Endodermal cell (in vitro differentiated cells): Measurements from ENCODE around the gene YPEL5. TPM values are rescaled to one million over a fixed set of nuclear protein-coding genes. Genes with fewer than 3 reads are reported as not detected.
A peak's percentile ranks its signal among the peaks of the same experiment; 100 is the strongest.

ENCODE experiments used
- DNase-seq: peaks from one replicate; pipeline ENCODE4 v3.0.0-alpha.2; 2017
- H3K27ac ChIP-seq: 2 replicates; pipeline ENCODE4 v1.5.1; 2013; ENCODE audit warnings: mild to moderate bottlenecking, low read depth, low read length, moderate library complexity
- H3K27me3 ChIP-seq: 2 replicates; pipeline ENCODE4 v1.6.1; 2013; ENCODE audit warnings: mild to moderate bottlenecking, low read length, moderate library complexity; ENCODE audit not compliant: insufficient read depth, control insufficient read depth, poor library complexity, severe bottlenecking
- H3K36me3 ChIP-seq: 2 replicates; pipeline ENCODE4 v1.7.0; 2013; ENCODE audit warnings: mild to moderate bottlenecking, low read length, moderate library complexity; ENCODE audit not compliant: control insufficient read depth, insufficient read depth
- H3K4me1 ChIP-seq: one replicate; pipeline ENCODE4 v1.7.0; 2013; ENCODE audit warnings: low read length; ENCODE audit not compliant: control insufficient read depth, insufficient read depth
- H3K4me3 ChIP-seq: 2 replicates; pipeline ENCODE4 v1.5.1; 2013; ENCODE audit warnings: mild to moderate bottlenecking, low read length, moderate library complexity
- H3K9ac ChIP-seq: 2 replicates; pipeline ENCODE4 v1.6.1; 2013; ENCODE audit warnings: mild to moderate bottlenecking, low read length, moderate library complexity; ENCODE audit not compliant: poor library complexity, severe bottlenecking; ENCODE audit errors: extremely low read depth
- H3K9me3 ChIP-seq: 2 replicates; pipeline ENCODE4 v1.6.1; 2013; ENCODE audit warnings: mild to moderate bottlenecking, low read length, moderate library complexity; ENCODE audit not compliant: control insufficient read depth
- H3K27ac Mint-ChIP-seq: 2 replicates; pipeline ENCODE4 v1.8.0; 2020; ENCODE audit warnings: mixed read lengths
- H3K27me3 Mint-ChIP-seq: 2 replicates; pipeline ENCODE4 v1.8.0; 2021; ENCODE audit warnings: mild to moderate bottlenecking, mixed read lengths; ENCODE audit not compliant: insufficient read depth
- H3K36me3 Mint-ChIP-seq: 2 replicates; pipeline ENCODE4 v1.8.0; 2020; ENCODE audit warnings: low read depth, mixed read lengths
- H3K4me1 Mint-ChIP-seq: 2 replicates; pipeline ENCODE4 v1.8.0; 2020; ENCODE audit warnings: mixed read lengths
- H3K4me3 Mint-ChIP-seq: 2 replicates; pipeline ENCODE4 v1.8.0; 2020; ENCODE audit warnings: mild to moderate bottlenecking, moderate library complexity, mixed read lengths
- H3K9me3 Mint-ChIP-seq: 2 replicates; pipeline ENCODE4 v1.8.0; 2020; ENCODE audit warnings: mild to moderate bottlenecking, mixed read lengths
- WGBS, 2 experiments: methylation state at CpG; one replicate each; pipeline versions ENCODE4 v1.1.5 to v1.1.7; 2013; ENCODE audit warnings: missing lambda C conversion rate in 2 of 2, mixed read lengths in 1 of 2; ENCODE audit not compliant: insufficient coverage in 1 of 2, insufficient read length in 1 of 2; 5-methylcytosine and 5-hydroxymethylcytosine counted together
- total RNA-seq, 2 donors: library from RNA; stranded (reverse); fragmentation: NEBNext Ultra II Directional in 1 of 2; extraction: Animal tissue kit (Norgen Biotek cat#: 25700) in 1 of 2; gene quantifications; 2 replicates in 1 of 2; 3 replicates in 1 of 2; pipeline ENCODE4 v1.2.1, GENCODE V29; 2021
- TF ChIP-seq, protein P1 (sequence below): fragments of 200-600 bp; sonication (generic); conservative IDR thresholded peaks from 2 replicates; pipeline ENCODE4 v1.5.0; 2021; ENCODE audit warnings: antibody characterized with exemption, mild to moderate bottlenecking

Gene YPEL5
- total RNA-seq, 2 donors from 2014 or later, result 80.1 to 97.2 TPM

DNA sequence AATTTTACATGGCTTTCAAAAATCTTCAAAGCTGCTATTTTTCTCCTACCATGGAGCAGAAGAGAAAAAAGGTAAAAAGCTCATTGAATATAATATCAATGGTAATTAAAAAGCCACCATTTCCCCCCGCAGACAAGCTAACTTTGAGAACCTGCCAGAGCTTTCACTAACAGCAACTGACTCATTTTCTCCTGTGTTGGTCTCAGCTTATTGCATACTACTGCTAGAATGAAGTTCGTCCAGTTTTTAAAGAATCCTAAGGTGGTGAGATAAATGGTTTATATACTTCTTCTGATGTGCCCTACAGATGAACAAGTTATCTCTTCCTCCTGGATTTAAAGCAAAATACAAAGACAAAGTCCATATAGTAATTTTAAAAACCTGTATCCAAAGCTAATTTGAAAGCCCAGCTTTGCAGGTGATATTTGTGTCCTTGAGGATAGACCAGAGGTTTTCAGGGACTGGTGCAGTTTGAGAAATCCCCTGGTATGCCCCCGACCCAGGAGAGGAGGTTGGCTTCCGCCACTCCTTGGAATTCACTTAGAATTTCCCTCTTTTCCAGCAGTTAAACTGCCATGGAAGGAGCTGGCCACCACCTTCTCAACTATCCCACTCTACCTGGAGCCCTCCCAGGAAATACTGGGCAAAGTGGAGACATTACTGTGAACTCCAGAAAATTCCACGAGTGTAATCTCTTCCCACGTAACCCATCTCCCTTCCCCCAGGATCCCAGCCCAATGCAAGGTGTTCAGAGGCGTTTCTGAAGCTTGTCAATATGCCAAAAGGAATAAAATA, 17.5 kb downstream of the YPEL5 start:
- H3K4me3 Mint-ChIP-seq, result no peak overlapping the region

DNA sequence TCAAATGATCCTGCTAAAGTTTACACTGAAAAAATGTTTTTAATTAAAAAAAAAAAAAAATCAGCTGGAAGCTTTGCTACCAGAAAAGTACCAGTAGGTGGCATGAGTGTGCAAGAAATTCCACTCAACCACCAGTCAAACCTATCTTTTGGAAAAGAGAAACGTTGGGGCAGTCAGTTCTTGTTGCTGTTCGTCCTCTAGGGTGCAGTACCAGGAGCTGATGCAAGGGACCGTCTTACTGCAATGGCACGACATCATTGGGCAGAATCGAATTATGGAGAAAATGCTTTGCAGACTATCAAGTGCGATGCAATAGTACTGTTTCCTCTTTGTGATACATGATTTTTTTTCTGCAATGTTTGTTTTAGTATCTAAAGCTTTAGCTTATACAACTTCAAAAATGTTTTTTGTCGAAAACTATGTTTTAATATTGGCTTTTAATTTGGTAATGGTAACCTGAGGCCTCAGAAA, 18.3 kb downstream of the YPEL5 start:
- Mint-ChIP-seq H3K27ac (no peak overlapping the region), H3K4me3 (no peak overlapping the region), H3K36me3 (peaks cover 10% of the 10 kb centered on the region), H3K9me3 (no peaks in the 10 kb centered on the region), H3K4me1 (peaks cover 35% of the 10 kb centered on the region), H3K27me3 (peaks cover 3% of the 10 kb centered on the region)
- WGBS, 2 experiments, result 20 to 33% methylated on average over 5 to 7 of the region's 7 CpGs
- Histone ChIP-seq H3K27me3 (no peaks in the 10 kb centered on the region), H3K9ac (no peak overlapping the region), H3K36me3 (peaks cover 16% of the 10 kb centered on the region), H3K9me3 (no peaks in the 10 kb centered on the region), H3K4me1 (peaks cover 14% of the 10 kb centered on the region), H3K27ac (no peak overlapping the region), H3K4me3 (no peak overlapping the region)
- DNase-seq, result peak; percentile 86
- TF ChIP-seq, protein P1, sequence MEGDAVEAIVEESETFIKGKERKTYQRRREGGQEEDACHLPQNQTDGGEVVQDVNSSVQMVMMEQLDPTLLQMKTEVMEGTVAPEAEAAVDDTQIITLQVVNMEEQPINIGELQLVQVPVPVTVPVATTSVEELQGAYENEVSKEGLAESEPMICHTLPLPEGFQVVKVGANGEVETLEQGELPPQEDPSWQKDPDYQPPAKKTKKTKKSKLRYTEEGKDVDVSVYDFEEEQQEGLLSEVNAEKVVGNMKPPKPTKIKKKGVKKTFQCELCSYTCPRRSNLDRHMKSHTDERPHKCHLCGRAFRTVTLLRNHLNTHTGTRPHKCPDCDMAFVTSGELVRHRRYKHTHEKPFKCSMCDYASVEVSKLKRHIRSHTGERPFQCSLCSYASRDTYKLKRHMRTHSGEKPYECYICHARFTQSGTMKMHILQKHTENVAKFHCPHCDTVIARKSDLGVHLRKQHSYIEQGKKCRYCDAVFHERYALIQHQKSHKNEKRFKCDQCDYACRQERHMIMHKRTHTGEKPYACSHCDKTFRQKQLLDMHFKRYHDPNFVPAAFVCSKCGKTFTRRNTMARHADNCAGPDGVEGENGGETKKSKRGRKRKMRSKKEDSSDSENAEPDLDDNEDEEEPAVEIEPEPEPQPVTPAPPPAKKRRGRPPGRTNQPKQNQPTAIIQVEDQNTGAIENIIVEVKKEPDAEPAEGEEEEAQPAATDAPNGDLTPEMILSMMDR, result peak; percentile 97

More for the DNA sequence above, 17.5 kb downstream of the YPEL5 start:
- H3K27ac ChIP-seq, result no peak overlapping the region
- H3K36me3 ChIP-seq, result peaks cover 24% of the 10 kb centered on the region
- no peak overlapping the region for H3K9ac ChIP-seq
- peak; percentile 56 for DNase-seq
- H3K4me3 ChIP-seq, result no peak overlapping the region
- H3K36me3 Mint-ChIP-seq, result peaks cover 17% of the 10 kb centered on the region
- H3K4me1 ChIP-seq, result peaks cover 17% of the 10 kb centered on the region
- WGBS, 2 experiments, result 58 to 59% methylated on average over 4 to 7 of the region's 7 CpGs
- H3K27ac Mint-ChIP-seq, result peak overlapping the region; percentile 44
- no peaks in the 10 kb centered on the region for H3K9me3 Mint-ChIP-seq
- TF ChIP-seq, protein P1, result no peak
- peaks cover 3% of the 10 kb centered on the region for H3K27me3 Mint-ChIP-seq
- no peaks in the 10 kb centered on the region for H3K9me3 ChIP-seq
- peaks cover 41% of the 10 kb centered on the region for H3K4me1 Mint-ChIP-seq
- H3K27me3 ChIP-seq, result no peaks in the 10 kb centered on the region

DNA sequence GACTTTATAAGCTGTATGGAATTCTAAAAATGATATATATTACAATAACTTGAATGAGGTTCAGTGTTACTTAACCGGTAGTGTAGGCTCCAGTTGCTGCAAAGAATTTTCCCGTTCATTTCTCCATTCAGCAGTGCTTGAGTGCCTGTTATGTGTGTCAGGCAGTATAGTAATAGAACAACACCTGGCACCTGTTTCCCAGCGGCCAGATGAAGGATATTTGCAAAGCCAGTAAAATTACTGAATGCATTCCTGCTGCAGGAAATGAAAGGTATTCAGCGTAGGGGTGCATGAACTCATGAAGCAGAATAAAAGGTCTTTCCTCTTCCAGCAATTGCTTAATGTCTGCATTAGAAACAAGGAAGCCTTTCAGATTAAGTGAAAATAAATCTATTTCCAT, 18.8 kb downstream of the YPEL5 start:
- Histone ChIP-seq H3K27me3 (no peaks in the 10 kb centered on the region), H3K27ac (no peak overlapping the region), H3K9me3 (no peaks in the 10 kb centered on the region), H3K9ac (no peak overlapping the region), H3K4me1 (peaks cover 10% of the 10 kb centered on the region), H3K36me3 (peaks cover 13% of the 10 kb centered on the region), H3K4me3 (no peak overlapping the region)
- Mint-ChIP-seq H3K27me3 (peaks cover 3% of the 10 kb centered on the region), H3K27ac (no peak overlapping the region), H3K36me3 (peaks cover 6% of the 10 kb centered on the region), H3K4me1 (peaks cover 30% of the 10 kb centered on the region), H3K4me3 (no peak overlapping the region), H3K9me3 (no peaks in the 10 kb centered on the region)
- WGBS, 2 experiments, result 92 to 96% methylated on average over 2 to 4 of the region's 4 CpGs
- DNase-seq, result no peak
- TF ChIP-seq, protein P1, result no peak
